H1 (cell line): ENCODE results near the gene ADM5. TPM values are rescaled to one million over a fixed set of nuclear protein-coding genes. Genes with fewer than 3 reads are reported as not detected.

Experiments
- CTCF ChIA-PET: fragments of 300-600 bp; sonication (Branson Sonifier 250); formaldehyde crosslinking; loops from one replicate; lab custom pipeline; 2021; ENCODE audit not compliant: partially characterized antibody; lab: Charles Lee
- POLR2A ChIA-PET: fragments of 300-600 bp; sonication (Branson Sonifier 250); formaldehyde crosslinking; loops from one replicate; lab custom pipeline; 2021; ENCODE audit warnings: inconsistent platforms; ENCODE audit not compliant: partially characterized antibody; lab: Charles Lee
- DNase-seq, 2 experiments: peaks; one replicate each; pipeline versions ENCODE4 v3.0.0 to v3.0.0-alpha.2; 2010 to 2022; ENCODE audit warnings: low spot score in 2 of 2, low read depth in 1 of 2, mixed read lengths in 1 of 2
- FAIRE-seq: peaks from 2 replicates; lab custom pipeline; 2011; peaks lifted over from hg19 to GRCh38; lab: Jason Lieb, UNC
- H2AFZ ChIP-seq: 2 replicates; pipeline ENCODE4 v1.8.1; 2012; ENCODE audit warnings: low read length, inconsistent platforms
- H2AK5ac ChIP-seq: 2 replicates; pipeline ENCODE4 v1.6.1; 2013; ENCODE audit warnings: low read depth, low read length
- H2BK120ac ChIP-seq: replicated peaks from 2 replicates; pipeline ENCODE3; 2013; ENCODE audit warnings: low read depth, low read length, inconsistent platforms
- H2BK12ac ChIP-seq: 2 replicates; pipeline ENCODE4 v1.6.1; 2013; ENCODE audit warnings: low read depth, low read length
- H2BK15ac ChIP-seq: 2 replicates; pipeline ENCODE4 v1.6.1; 2013; ENCODE audit warnings: low read length
- H2BK20ac ChIP-seq: 2 replicates; pipeline ENCODE4 v1.6.1; 2013; ENCODE audit warnings: low read length
- H2BK5ac ChIP-seq: 2 replicates; pipeline ENCODE4 v1.6.1; 2013; ENCODE audit warnings: low read depth, low read length
- H3K14ac ChIP-seq: 2 replicates; pipeline ENCODE4 v1.6.1; 2013; ENCODE audit warnings: inconsistent platforms; ENCODE audit not compliant: insufficient read length
- H3K18ac ChIP-seq: 2 replicates; pipeline ENCODE4 v1.6.1; 2013; ENCODE audit warnings: low read length; ENCODE audit errors: extremely low read depth
- H3K23ac ChIP-seq: 2 replicates; pipeline ENCODE4 v1.6.1; 2013; ENCODE audit warnings: inconsistent platforms; ENCODE audit not compliant: insufficient read length
- H3K23me2 ChIP-seq: 2 replicates; pipeline ENCODE4 v1.6.1; 2013; ENCODE audit warnings: low read depth, low read length
- H3K27ac ChIP-seq: 2 replicates; pipeline ENCODE4 v1.6.1; 2011; ENCODE audit warnings: low read depth, low read length, inconsistent platforms
- H3K27me3 ChIP-seq, 4 experiments: replicated peaks in 1 of 4; 1 replicate in 1 of 4; 2 replicates in 3 of 4; pipeline versions ENCODE4 v1.6.1 to v1.8.1; 2011 to 2013; ENCODE audit warnings: low read length in 3 of 4, mild to moderate bottlenecking in 3 of 4, inconsistent platforms in 2 of 4, mixed read lengths in 2 of 4, moderate library complexity in 1 of 4; ENCODE audit not compliant: control insufficient read depth in 3 of 4, insufficient read depth in 3 of 4; ENCODE audit errors: extremely low read depth in 1 of 4
- H3K36me3 ChIP-seq, 4 experiments: 2 replicates each; pipeline versions ENCODE4 v1.6.1 to v1.8.1; 2011 to 2013; ENCODE audit warnings: mild to moderate bottlenecking in 4 of 4, low read length in 3 of 4, moderate library complexity in 2 of 4, control low read depth in 1 of 4, inconsistent platforms in 1 of 4; ENCODE audit not compliant: insufficient read depth in 4 of 4, control insufficient read depth in 2 of 4
- H3K4ac ChIP-seq: replicated peaks from 2 replicates; pipeline ENCODE3; 2013; ENCODE audit warnings: low read length, low read depth, mixed read lengths, inconsistent platforms; ENCODE audit not compliant: insufficient read length
- H3K4me1 ChIP-seq, 4 experiments: replicated peaks in 1 of 4; 1 replicate in 1 of 4; 2 replicates in 3 of 4; pipeline versions ENCODE4 v1.6.1 to v1.8.1; 2011 to 2013; ENCODE audit warnings: low read length in 3 of 4, inconsistent platforms in 2 of 4, mixed read lengths in 1 of 4; ENCODE audit not compliant: insufficient read depth in 4 of 4, control insufficient read depth in 3 of 4
- H3K4me2 ChIP-seq, 2 experiments: 2 replicates each; pipeline versions ENCODE4 v1.6.1 to v1.8.1; 2011 to 2013; ENCODE audit warnings: low read depth in 2 of 2, low read length in 2 of 2, control low read depth in 1 of 2, inconsistent platforms in 1 of 2, mild to moderate bottlenecking in 1 of 2; ENCODE audit not compliant: insufficient read depth in 1 of 2
- H3K4me3 ChIP-seq, 4 experiments: fragments of 200-600, 300-600 bp in 1 of 4; sonication (generic), shearing (Covaris generic), sonication (Bioruptor Twin) in 1 of 4; 2 replicates each; pipeline versions ENCODE4 v1.5.1 to v1.8.1; 2011 to 2016; ENCODE audit warnings: low read length in 4 of 4, low read depth in 3 of 4, control low read depth in 2 of 4, inconsistent platforms in 2 of 4, mild to moderate bottlenecking in 2 of 4, mixed read lengths in 1 of 4, moderate library complexity in 1 of 4; ENCODE audit not compliant: insufficient read depth in 2 of 4; ENCODE audit errors: extremely low read depth in 1 of 4
- H3K56ac ChIP-seq: replicated peaks from 2 replicates; pipeline ENCODE3; 2013; ENCODE audit warnings: low read depth, mild to moderate bottlenecking, mixed read lengths, low read length, inconsistent platforms; ENCODE audit not compliant: insufficient read length
- H3K79me1 ChIP-seq: 2 replicates; pipeline ENCODE4 v1.6.1; 2013; ENCODE audit warnings: low read depth, low read length, control low read depth
- H3K79me2 ChIP-seq, 2 experiments: 2 replicates each; pipeline versions ENCODE4 v1.6.1 to v1.8.1; 2012 to 2013; ENCODE audit warnings: low read length in 2 of 2, mild to moderate bottlenecking in 2 of 2, inconsistent platforms in 1 of 2; ENCODE audit not compliant: insufficient read depth in 2 of 2, control insufficient read depth in 1 of 2
- H3K9ac ChIP-seq, 4 experiments: replicated peaks in 1 of 4; 1 replicate in 1 of 4; 2 replicates in 3 of 4; pipeline versions ENCODE4 v1.6.1 to v1.8.1; 2011 to 2013; ENCODE audit warnings: low read depth in 3 of 4, low read length in 3 of 4, control low read depth in 2 of 4, mild to moderate bottlenecking in 2 of 4, moderate library complexity in 2 of 4, inconsistent platforms in 1 of 4; ENCODE audit errors: extremely low read depth in 1 of 4
- H3K9me3 ChIP-seq, 2 experiments: 2 replicates each; pipeline versions ENCODE4 v1.6.1 to v1.8.1; 2012 to 2013; ENCODE audit warnings: mild to moderate bottlenecking in 2 of 2, moderate library complexity in 2 of 2, control low read depth in 1 of 2, inconsistent platforms in 1 of 2, low read depth in 1 of 2, low read length in 1 of 2, mixed read lengths in 1 of 2; ENCODE audit not compliant: insufficient read depth in 2 of 2
- H4K20me1 ChIP-seq, 2 experiments: replicated peaks in 1 of 2; 2 replicates each; pipeline versions ENCODE3 to v1.8.1; 2011 to 2013; ENCODE audit warnings: inconsistent platforms in 2 of 2, low read length in 2 of 2, mild to moderate bottlenecking in 1 of 2; ENCODE audit not compliant: insufficient read depth in 2 of 2, control insufficient read depth in 1 of 2
- H4K5ac ChIP-seq: 2 replicates; pipeline ENCODE4 v1.6.1; 2013; ENCODE audit warnings: low read length, low read depth, mixed read lengths, inconsistent platforms; ENCODE audit not compliant: insufficient read length
- H4K8ac ChIP-seq: 2 replicates; pipeline ENCODE4 v1.8.0; 2013; ENCODE audit warnings: mild to moderate bottlenecking, moderate library complexity, low read length, inconsistent platforms; ENCODE audit not compliant: insufficient read depth; ENCODE audit errors: extremely low read depth
- H4K91ac ChIP-seq: replicated peaks from 2 replicates; pipeline ENCODE3; 2013; ENCODE audit warnings: low read length, mixed read lengths, inconsistent platforms; ENCODE audit not compliant: insufficient read length
- BRCA1 ChIP-seq: IDR thresholded peaks from 2 replicates; pipeline ENCODE4 v1.6.1; 2012; ENCODE audit warnings: low read depth, low read length, improper control_type of control experiment
- CBX5 ChIP-seq: fragments of 300-800, 300-1000 bp; sonication (generic); IDR thresholded peaks from 2 replicates; pipeline ENCODE4 v1.7.1; 2016; ENCODE audit warnings: antibody characterized with exemption, low read length, low read depth
- GTF2F1 ChIP-seq: IDR thresholded peaks from 2 replicates; pipeline ENCODE4 v1.6.1; 2012; ENCODE audit warnings: low read depth, low read length, improper control_type of control experiment, borderline replicate concordance
- HDAC6 ChIP-seq: IDR thresholded peaks from one replicate; pipeline ENCODE4 v1.7.1; 2012; ENCODE audit warnings: low read depth, mild to moderate bottlenecking, inconsistent platforms, low read length, moderate library complexity
- JUN ChIP-seq: IDR thresholded peaks from 2 replicates; pipeline ENCODE4 v1.6.1; 2011; ENCODE audit warnings: low read depth, mild to moderate bottlenecking, improper control_type of control experiment, low read length
- MAFK ChIP-seq: IDR thresholded peaks from 2 replicates; pipeline ENCODE4 v1.6.1; 2012; ENCODE audit warnings: low read depth, mild to moderate bottlenecking, improper control_type of control experiment, low read length
- SP4 ChIP-seq: IDR thresholded peaks from 2 replicates; pipeline ENCODE4 v1.6.1; 2012; ENCODE audit warnings: low read length, inconsistent platforms
- SUZ12 ChIP-seq: fragments of 200-600 bp; sonication (generic); IDR thresholded peaks from 2 replicates; pipeline ENCODE4 v1.6.1; 2012; ENCODE audit warnings: mild to moderate bottlenecking, inconsistent platforms, low read length, moderate library complexity, mixed read lengths
- TBP ChIP-seq: IDR thresholded peaks from 2 replicates; pipeline ENCODE4 v1.6.1; 2011; ENCODE audit warnings: low read depth, low read length, improper control_type of control experiment
- TCF12 ChIP-seq: IDR thresholded peaks from 2 replicates; pipeline ENCODE4 v1.6.1; 2011; ENCODE audit warnings: low read depth, mild to moderate bottlenecking, low read length
- WGBS, 2 experiments: shearing (Covaris generic) in 1 of 2; methylation state at CpG; one replicate each; pipeline versions ENCODE4 v1.1.6 to v1.1.7; 2013 to 2015; ENCODE audit warnings: low lambda C conversion rate in 2 of 2, mixed read lengths in 2 of 2, inconsistent platforms in 1 of 2, low coverage in 1 of 2, missing lambda C conversion rate in 1 of 2; ENCODE audit not compliant: insufficient replicate concordance in 2 of 2, insufficient coverage in 1 of 2, insufficient read length in 1 of 2; ENCODE audit errors: extremely low coverage in 1 of 2, missing lambda C conversion rate in 1 of 2; 5-methylcytosine and 5-hydroxymethylcytosine counted together
- polyA plus RNA-seq, 7 experiments: library from polyadenylated mRNA; depleted of rRNA in 3 of 7; stranded (reverse) in 5 of 7; unstranded in 2 of 7; fragments of >200 nt in 5 of 7; fragments of 200-250 nt in 2 of 7; gene quantifications; 1 replicate in 5 of 7; 2 replicates in 1 of 7; 4 replicates in 1 of 7; pipeline versions ENCODE4 v1.2.1 to v1.2.3, GENCODE V29; 2011 to 2013; ENCODE audit warnings: missing spikeins in 2 of 7, mixed read lengths in 2 of 7
- total RNA-seq: library from RNA; stranded (reverse); fragmentation: NEBNext Ultra II Directional; extraction: Animal tissue kit (Norgen Biotek cat#: 25700); gene quantifications from 2 replicates; pipeline ENCODE4 v1.2.1, GENCODE V29; 2021
- TF ChIP-seq, protein P1 (sequence below), 3 experiments: IDR thresholded peaks; 1 replicate in 2 of 3; 2 replicates in 1 of 3; pipeline versions ENCODE4 v1.5.1 to v1.6.1; 2011; ENCODE audit warnings: low read length in 3 of 3, mild to moderate bottlenecking in 3 of 3, inconsistent platforms in 2 of 3, low read depth in 1 of 3, moderate library complexity in 1 of 3; ENCODE audit not compliant: insufficient read depth in 1 of 3; ENCODE audit errors: control extremely low read depth in 1 of 3

Gene ADM5
- total and polyA plus RNA-seq, 2 of the 8 experiments (the other 6 are each of a cell fraction or from before 2014, with no cell fraction given): 2.5 to 2.6 TPM

DNA sequence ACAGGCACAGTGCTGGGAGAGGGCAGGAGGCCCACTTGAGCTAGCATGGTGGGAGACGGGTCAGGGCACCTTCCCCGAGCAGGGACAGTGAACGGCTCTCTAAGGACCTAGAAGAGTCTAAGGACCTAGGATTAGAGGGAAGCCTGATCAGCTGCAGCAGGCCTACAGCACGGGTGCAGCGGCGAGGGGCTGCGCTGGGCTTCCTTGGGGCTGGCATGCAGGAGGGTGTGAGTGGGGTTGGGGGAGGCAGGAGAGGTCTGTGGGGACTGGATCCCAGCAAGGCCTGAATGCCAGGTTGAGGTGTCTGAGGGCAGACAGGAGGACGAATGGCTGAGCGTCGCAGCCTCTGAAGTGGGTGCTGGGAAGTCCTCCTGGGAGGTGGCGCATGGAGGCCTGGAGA, 43.8 kb upstream of the ADM5 start:
- Histone ChIP-seq H4K20me1 (peaks cover 7 to 21% of the 10 kb centered on the region in 2 experiments), H3K56ac (no peak overlapping the region), H4K8ac (peak overlapping the region; percentile 64; the same call in 1 of the 2 replicates), H2BK12ac (no peak overlapping the region), H4K91ac (no peak overlapping the region), H2BK5ac (peak overlapping the region; percentile 52; the same call in 1 of the 2 replicates), H3K79me2 (peaks cover 10 to 32% of the 10 kb centered on the region in 2 experiments), H3K27me3 (no peaks in the 10 kb centered on the region), H3K4me2 (no peak overlapping the region), H3K79me1 (peaks cover 22% of the 10 kb centered on the region), H3K36me3 (peaks cover 6 to 25% (median 16%) of the 10 kb centered on the region in 4 experiments; a peak in 6 of 8 replicates), H3K9ac (no peak overlapping the region), H3K18ac (no peak overlapping the region), H3K4me3 (no peak overlapping the region), H2BK120ac (no peak overlapping the region), H3K27ac (no peak overlapping the region), H2AK5ac (no peak overlapping the region), H3K4me1 (peaks cover 2 to 9% (median 5%) of the 10 kb centered on the region in 4 experiments; a peak in 6 of 7 replicates), H3K14ac (no peak overlapping the region), H2AFZ (no peak overlapping the region), H3K23ac (no peak overlapping the region), H3K23me2 (peaks cover 2% of the 10 kb centered on the region; the same call in 1 of the 2 replicates), H2BK20ac (no peak overlapping the region), H3K4ac (no peak overlapping the region), H3K9me3 (no peaks in the 10 kb centered on the region), H2BK15ac (no peak overlapping the region), H4K5ac (no peak overlapping the region)
- WGBS, 2 experiments: 96% methylated on average over 10 of the region's 11 CpGs; no CpG with 5 or more reads in 1 of the 2 experiments
- POLR2A ChIA-PET: interaction anchor here (1.1 to 50.7 kb wide), 10 partner anchors 10 to 150 kb away, joined by 4 to 840 read pairs (median 8); partner anchors contain the start of genes ADM5, BCL2L12, CPT1C and IRF3
- FAIRE-seq: no peak
- CTCF ChIA-PET: interaction anchor here (0.5 to 1.7 kb wide), 2 partner anchors 27 to 166 kb away, joined by 3 to 8 read pairs; no protein-coding TSS in a partner anchor
- no peak for DNase-seq
- TF ChIP-seq GTF2F1: no peak
- TF ChIP-seq, protein P1, sequence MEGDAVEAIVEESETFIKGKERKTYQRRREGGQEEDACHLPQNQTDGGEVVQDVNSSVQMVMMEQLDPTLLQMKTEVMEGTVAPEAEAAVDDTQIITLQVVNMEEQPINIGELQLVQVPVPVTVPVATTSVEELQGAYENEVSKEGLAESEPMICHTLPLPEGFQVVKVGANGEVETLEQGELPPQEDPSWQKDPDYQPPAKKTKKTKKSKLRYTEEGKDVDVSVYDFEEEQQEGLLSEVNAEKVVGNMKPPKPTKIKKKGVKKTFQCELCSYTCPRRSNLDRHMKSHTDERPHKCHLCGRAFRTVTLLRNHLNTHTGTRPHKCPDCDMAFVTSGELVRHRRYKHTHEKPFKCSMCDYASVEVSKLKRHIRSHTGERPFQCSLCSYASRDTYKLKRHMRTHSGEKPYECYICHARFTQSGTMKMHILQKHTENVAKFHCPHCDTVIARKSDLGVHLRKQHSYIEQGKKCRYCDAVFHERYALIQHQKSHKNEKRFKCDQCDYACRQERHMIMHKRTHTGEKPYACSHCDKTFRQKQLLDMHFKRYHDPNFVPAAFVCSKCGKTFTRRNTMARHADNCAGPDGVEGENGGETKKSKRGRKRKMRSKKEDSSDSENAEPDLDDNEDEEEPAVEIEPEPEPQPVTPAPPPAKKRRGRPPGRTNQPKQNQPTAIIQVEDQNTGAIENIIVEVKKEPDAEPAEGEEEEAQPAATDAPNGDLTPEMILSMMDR (IDR thresholded peaks at IDR 0.05; ENCODE audit: control extremely low read depth in 1 of 3, insufficient read depth in 1 of 3, low read depth in 1 of 3, low read length in 3 of 3): no peak
- TF ChIP-seq TCF12: no peak
- no peak for TF ChIP-seq CBX5
- no peak for TF ChIP-seq HDAC6
- no peak for TF ChIP-seq JUN
- no peak for TF ChIP-seq SP4
- TF ChIP-seq SUZ12: no peak
- no peak for TF ChIP-seq TBP
- TF ChIP-seq BRCA1: no peak
- TF ChIP-seq MAFK: no peak
